T47D (cell line): ENCODE data around the gene IGIP.
A peak's percentile ranks its signal among the peaks of the same experiment; 100 is the strongest.

ENCODE experiments used
- DNase-seq, 2 experiments: peaks; one replicate each; pipeline versions ENCODE4 v3.0.0 to v3.0.0-alpha.2; 2011 to 2012; ENCODE audit warnings: low read depth in 1 of 2, low spot score in 1 of 2
- JUND ChIP-seq: IDR thresholded peaks from 2 replicates; pipeline ENCODE4 v1.6.1; 2012; ENCODE audit warnings: low read depth
- in situ Hi-C: cut with HindIII; loops from 2 replicates; pipeline ENCODE4 v1.10.0; 2016; ENCODE audit warnings: low sequenced_read_pairs, low pct_unique_long_range_greater_than_20kb

Gene IGIP

GRCh38 chr5:140134277-140134935 is 8.7 kb downstream of the IGIP start:
- no peak for TF ChIP-seq JUND
- no peak for DNase-seq
- in situ Hi-C loops: no loop called here

- DNase-seq: no peak
- in situ Hi-C loops: no loop called here
- no peak for TF ChIP-seq JUND
Observed at GRCh38 chr5:140135127-140135526, 9.4 kb downstream of the IGIP start.

GRCh38 chr5:140136624-140137023 is 10.9 kb downstream of the IGIP start:
- in situ Hi-C loops: no loop called here
- no peak for DNase-seq

GRCh38 chr5:140140435-140140834 is 14.7 kb downstream of the IGIP start:
- TF ChIP-seq JUND: no peak

More at GRCh38 chr5:140136624-140137023, 10.9 kb downstream of the IGIP start:
- TF ChIP-seq JUND: no peak

GRCh38 chr5:140141241-140141640 is 15.5 kb downstream of the IGIP start:
- in situ Hi-C loops: no loop called here
- no peak for TF ChIP-seq JUND
- peak in 1 of 2 experiments; percentile 58 for DNase-seq

More at GRCh38 chr5:140140435-140140834, 14.7 kb downstream of the IGIP start:
- in situ Hi-C loops: no loop called here
- peak in 1 of 2 experiments; percentile 38 for DNase-seq

- TF ChIP-seq JUND: no peak
- DNase-seq: no peak
- in situ Hi-C loops: no loop called here
Observed at GRCh38 chr5:140142246-140142645, 16.5 kb downstream of the IGIP start.

- DNase-seq: no peak
- TF ChIP-seq JUND: no peak
- in situ Hi-C loops: no loop called here
Observed at GRCh38 chr5:140142856-140143255, 17.1 kb downstream of the IGIP start.

GRCh38 chr5:140143521-140144258 is 18.0 kb downstream of the IGIP start:
- DNase-seq: no peak
- in situ Hi-C loops: no loop called here
- TF ChIP-seq JUND: no peak

GRCh38 chr5:140145256-140145655 is 19.5 kb downstream of the IGIP start:
- in situ Hi-C loops: no loop called here
- TF ChIP-seq JUND: no peak
- DNase-seq: no peak

- in situ Hi-C loops: no loop called here
Observed at GRCh38 chr5:140145818-140146522, 20.2 kb downstream of the IGIP start.

GRCh38 chr5:140146523-140146842 is 20.7 kb downstream of the IGIP start:
- TF ChIP-seq JUND: no peak
- no peak for DNase-seq
- in situ Hi-C loops: no loop called here

More at GRCh38 chr5:140145818-140146522, 20.2 kb downstream of the IGIP start:
- DNase-seq: no peak
- TF ChIP-seq JUND: no peak

- TF ChIP-seq JUND: no peak
- no peak for DNase-seq
- in situ Hi-C loops: no loop called here
Observed at GRCh38 chr5:140147460-140147859, 21.7 kb downstream of the IGIP start.

- DNase-seq: peak; percentile 60 to 73
- no peak for TF ChIP-seq JUND
- in situ Hi-C loops: no loop called here
Observed at GRCh38 chr5:140148508-140148907, 22.8 kb downstream of the IGIP start.
